ENCODE data around the gene LRCH3. TPM values are rescaled to one million over a fixed set of nuclear protein-coding genes. Genes with fewer than 3 reads are reported as not detected.

LRCH3 gene
- total and polyA plus RNA-seq, 9 of the 15 experiments (the other 6 are each of a cell fraction or from before 2014, with no cell fraction given) = 4.6 to 75.3 (median 30.3) TPM

DNA sequence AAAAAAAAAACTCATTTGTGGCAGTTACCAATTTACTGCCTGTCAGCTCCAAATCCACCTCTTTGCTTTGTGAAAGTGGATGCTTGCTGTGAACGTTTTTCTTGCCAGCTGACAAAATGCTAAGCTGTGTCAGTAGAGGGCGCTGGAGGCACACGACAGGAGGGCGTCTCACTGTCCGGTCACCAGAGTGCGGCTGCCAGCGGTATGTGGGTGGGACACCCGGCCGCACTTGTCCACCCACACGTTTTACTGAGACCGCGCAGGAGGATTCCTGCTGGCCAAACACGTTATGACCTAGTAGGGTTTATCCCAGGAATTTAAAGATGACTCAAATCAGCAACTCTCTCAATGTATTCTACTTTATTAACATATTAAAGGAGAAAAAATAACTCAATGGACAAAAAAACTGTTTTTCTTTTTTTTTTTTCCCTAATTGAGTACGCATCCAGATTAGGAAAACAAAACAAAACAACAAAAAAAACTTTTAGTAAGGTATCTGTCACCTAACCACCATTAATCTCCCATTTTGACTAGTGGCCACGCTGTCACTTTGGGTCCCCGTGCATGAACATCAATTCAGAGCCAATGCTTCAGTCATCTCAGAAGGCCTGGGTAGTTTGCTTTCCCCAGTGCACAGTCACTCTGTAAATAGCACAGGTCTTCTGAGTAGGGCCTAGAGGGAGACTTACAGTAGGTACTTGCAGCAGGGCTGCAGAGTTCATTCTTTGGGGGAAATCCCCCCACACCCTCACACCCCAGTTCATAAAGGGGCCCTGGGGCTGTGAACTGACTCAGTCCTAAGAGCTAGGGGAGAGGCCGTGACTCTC lies 115.2 kb downstream of the LRCH3 start (continued):
- TF ChIP-seq BHLHE40 (IDR thresholded peaks at IDR 0.05; ENCODE audit: low read length) (peak; percentile 83), TEAD1 (CRISPR knock-in tag; IDR thresholded peaks at IDR 0.05) (peak; percentile 64 to 93; a peak in 3 of 4 replicates), CAMTA2 (CRISPR knock-in tag; conservative IDR thresholded peaks at IDR 0.05) (no peak), CEBPB (tag; IDR thresholded peaks at IDR 0.05) (no peak), HCFC1 (IDR thresholded peaks at IDR 0.05; ENCODE audit: low read depth, low read length) (peak; percentile 41), PBX2 (CRISPR knock-in tag; IDR thresholded peaks at IDR 0.05; ENCODE audit: low read depth) (no peak), PBX2 (tag; conservative IDR thresholded peaks at IDR 0.05; ENCODE audit: low read depth) (0 out of 2 replicates have a peak, but pooled peaks have one; percentile 23), CTBP1 (IDR thresholded peaks at IDR 0.05; ENCODE audit: borderline replicate concordance) (peak; percentile 86; the same call in 1 of the 2 replicates), ZNF766 (CRISPR knock-in tag; conservative IDR thresholded peaks at IDR 0.05) (no peak), DACH1 (IDR thresholded peaks at IDR 0.05; ENCODE audit: partially characterized antibody) (peak; percentile 80), RB1 (IDR thresholded peaks at IDR 0.05; ENCODE audit: low read depth) (peak; percentile 81), PTRF (tag; IDR thresholded peaks at IDR 0.05) (no peak), ZNF274 (IDR thresholded peaks at IDR 0.05; ENCODE audit: borderline replicate concordance, low read depth, low read length) (no peak), NEUROD1 (IDR thresholded peaks at IDR 0.05; ENCODE audit: borderline replicate concordance, low read depth, low read length, partially characterized antibody) (no peak), PTTG1 (tag; IDR thresholded peaks at IDR 0.05; ENCODE audit: low read depth) (no peak), ZBED1 (IDR thresholded peaks at IDR 0.05) (no peak), HDAC6 (IDR thresholded peaks at IDR 0.05; ENCODE audit: low read depth, low read length) (no peak), KDM4B (IDR thresholded peaks at IDR 0.05; ENCODE audit: borderline replicate concordance in 2 of 2, low read depth in 1 of 2) (no peak)
- TF ChIP-seq, protein P1, sequence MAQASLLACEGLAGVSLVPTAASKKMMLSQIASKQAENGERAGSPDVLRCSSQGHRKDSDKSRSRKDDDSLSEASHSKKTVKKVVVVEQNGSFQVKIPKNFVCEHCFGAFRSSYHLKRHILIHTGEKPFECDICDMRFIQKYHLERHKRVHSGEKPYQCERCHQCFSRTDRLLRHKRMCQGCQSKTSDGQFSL (CRISPR knock-in tag; IDR thresholded peaks at IDR 0.05) = no peak
- TF ChIP-seq, protein P1 (tag; IDR thresholded peaks at IDR 0.05) = no peak
- TF ChIP-seq, protein P2, sequence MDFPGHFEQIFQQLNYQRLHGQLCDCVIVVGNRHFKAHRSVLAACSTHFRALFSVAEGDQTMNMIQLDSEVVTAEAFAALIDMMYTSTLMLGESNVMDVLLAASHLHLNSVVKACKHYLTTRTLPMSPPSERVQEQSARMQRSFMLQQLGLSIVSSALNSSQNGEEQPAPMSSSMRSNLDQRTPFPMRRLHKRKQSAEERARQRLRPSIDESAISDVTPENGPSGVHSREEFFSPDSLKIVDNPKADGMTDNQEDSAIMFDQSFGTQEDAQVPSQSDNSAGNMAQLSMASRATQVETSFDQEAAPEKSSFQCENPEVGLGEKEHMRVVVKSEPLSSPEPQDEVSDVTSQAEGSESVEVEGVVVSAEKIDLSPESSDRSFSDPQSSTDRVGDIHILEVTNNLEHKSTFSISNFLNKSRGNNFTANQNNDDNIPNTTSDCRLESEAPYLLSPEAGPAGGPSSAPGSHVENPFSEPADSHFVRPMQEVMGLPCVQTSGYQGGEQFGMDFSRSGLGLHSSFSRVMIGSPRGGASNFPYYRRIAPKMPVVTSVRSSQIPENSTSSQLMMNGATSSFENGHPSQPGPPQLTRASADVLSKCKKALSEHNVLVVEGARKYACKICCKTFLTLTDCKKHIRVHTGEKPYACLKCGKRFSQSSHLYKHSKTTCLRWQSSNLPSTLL (IDR thresholded peaks at IDR 0.05) = no peak
- TF ChIP-seq, protein P3, sequence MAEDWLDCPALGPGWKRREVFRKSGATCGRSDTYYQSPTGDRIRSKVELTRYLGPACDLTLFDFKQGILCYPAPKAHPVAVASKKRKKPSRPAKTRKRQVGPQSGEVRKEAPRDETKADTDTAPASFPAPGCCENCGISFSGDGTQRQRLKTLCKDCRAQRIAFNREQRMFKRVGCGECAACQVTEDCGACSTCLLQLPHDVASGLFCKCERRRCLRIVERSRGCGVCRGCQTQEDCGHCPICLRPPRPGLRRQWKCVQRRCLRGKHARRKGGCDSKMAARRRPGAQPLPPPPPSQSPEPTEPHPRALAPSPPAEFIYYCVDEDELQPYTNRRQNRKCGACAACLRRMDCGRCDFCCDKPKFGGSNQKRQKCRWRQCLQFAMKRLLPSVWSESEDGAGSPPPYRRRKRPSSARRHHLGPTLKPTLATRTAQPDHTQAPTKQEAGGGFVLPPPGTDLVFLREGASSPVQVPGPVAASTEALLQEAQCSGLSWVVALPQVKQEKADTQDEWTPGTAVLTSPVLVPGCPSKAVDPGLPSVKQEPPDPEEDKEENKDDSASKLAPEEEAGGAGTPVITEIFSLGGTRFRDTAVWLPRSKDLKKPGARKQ (CRISPR knock-in tag; IDR thresholded peaks at IDR 0.05) = no peak
